Ishikawa (cell line): Measurements from ENCODE around the gene TATDN2.

Source experiments
- CEBPB ChIP-seq: IDR thresholded peaks from 2 replicates; pipeline ENCODE4 v1.6.1; 2012
- EP300 ChIP-seq: IDR thresholded peaks from 2 replicates; pipeline ENCODE4 v1.6.1; 2012; ENCODE audit warnings: borderline replicate concordance
- FOXM1 ChIP-seq: IDR thresholded peaks from 2 replicates; pipeline ENCODE4 v1.6.1; 2012; ENCODE audit warnings: low read depth, borderline replicate concordance
- MAX ChIP-seq: IDR thresholded peaks from 2 replicates; pipeline ENCODE4 v1.6.1; 2012
- RAD21 ChIP-seq: IDR thresholded peaks from 2 replicates; pipeline ENCODE4 v1.6.1; 2012; ENCODE audit warnings: low read depth
- REST ChIP-seq: IDR thresholded peaks from 2 replicates; pipeline ENCODE4 v1.6.1; 2012; ENCODE audit warnings: low read depth, mild to moderate bottlenecking
- TCF12 ChIP-seq: IDR thresholded peaks from 2 replicates; pipeline ENCODE4 v1.6.1; 2012; ENCODE audit warnings: low read depth
- YY1 ChIP-seq: IDR thresholded peaks from 2 replicates; pipeline ENCODE4 v1.6.1; 2012; ENCODE audit warnings: low read depth

- TF ChIP-seq RAD21 (peak; percentile 94), REST (no peak), YY1 (no peak), CEBPB (no peak), EP300 (no peak), FOXM1 (no peak), MAX (no peak), TCF12 (no peak)
These were observed 23.2 kb upstream of the TATDN2 start for GRCh38 chr3:10224794-10225665.
